ENCODE results near the gene COL1A1.

COL1A1 gene

GRCh38 chr17:50221864-50222545 lies 20.6 kb upstream of the COL1A1 start:
- H3K9ac ChIP-seq (ENCODE audit: low read depth, low read length): no peak overlapping the region
- H3K27ac ChIP-seq (ENCODE audit: low read length): no peak overlapping the region
- H3K36me3 ChIP-seq (ENCODE audit: insufficient read depth, low read depth, low read length): no peaks in the 10 kb centered on the region
- H3K4me3 ChIP-seq (ENCODE audit: low read length): no peak overlapping the region
- no peaks in the 10 kb centered on the region for H3K27me3 ChIP-seq (ENCODE audit: insufficient read depth, low read length)
- peaks cover 4% of the 10 kb centered on the region; the same call in 1 of the 2 replicates for H3K4me1 ChIP-seq (ENCODE audit: insufficient read depth, low read length)
- peaks cover 21% of the 10 kb centered on the region for H3K9me3 ChIP-seq (ENCODE audit: insufficient read depth, low read depth, low read length)

GRCh38 chr17:50221266-50221863 lies 19.9 kb upstream of the COL1A1 start:
- H3K36me3 ChIP-seq (ENCODE audit: insufficient read depth, low read depth, low read length): no peaks in the 10 kb centered on the region
- H3K4me3 ChIP-seq (ENCODE audit: low read length): no peak overlapping the region
- H3K27me3 ChIP-seq (ENCODE audit: insufficient read depth, low read length): no peaks in the 10 kb centered on the region
- peaks cover 4% of the 10 kb centered on the region; the same call in 1 of the 2 replicates for H3K4me1 ChIP-seq (ENCODE audit: insufficient read depth, low read length)
- no peak overlapping the region for H3K27ac ChIP-seq (ENCODE audit: low read length)
- H3K9me3 ChIP-seq (ENCODE audit: insufficient read depth, low read depth, low read length): peaks cover 19% of the 10 kb centered on the region
- no peak overlapping the region for H3K9ac ChIP-seq (ENCODE audit: low read depth, low read length)

- H3K9me3 ChIP-seq (ENCODE audit: insufficient read depth, low read depth, low read length): peaks cover 16% of the 10 kb centered on the region
- H3K27me3 ChIP-seq (ENCODE audit: insufficient read depth, low read length): no peaks in the 10 kb centered on the region
- no peak overlapping the region for H3K27ac ChIP-seq (ENCODE audit: low read length)
- no peak overlapping the region for H3K9ac ChIP-seq (ENCODE audit: low read depth, low read length)
- H3K36me3 ChIP-seq (ENCODE audit: insufficient read depth, low read depth, low read length): no peaks in the 10 kb centered on the region
- peaks cover 4% of the 10 kb centered on the region; the same call in 1 of the 2 replicates for H3K4me1 ChIP-seq (ENCODE audit: insufficient read depth, low read length)
- no peak overlapping the region for H3K4me3 ChIP-seq (ENCODE audit: low read length)
These were observed 19.4 kb upstream of the COL1A1 start for GRCh38 chr17:50220811-50221210.

- H3K36me3 ChIP-seq (ENCODE audit: insufficient read depth, low read depth, low read length): no peaks in the 10 kb centered on the region
- H3K27ac ChIP-seq (ENCODE audit: low read length): no peak overlapping the region
- H3K9me3 ChIP-seq (ENCODE audit: insufficient read depth, low read depth, low read length): peaks cover 8% of the 10 kb centered on the region
- H3K27me3 ChIP-seq (ENCODE audit: insufficient read depth, low read length): no peaks in the 10 kb centered on the region
- H3K4me1 ChIP-seq (ENCODE audit: insufficient read depth, low read length): peaks cover 4% of the 10 kb centered on the region; the same call in 1 of the 2 replicates
- H3K4me3 ChIP-seq (ENCODE audit: low read length): no peak overlapping the region
- H3K9ac ChIP-seq (ENCODE audit: low read depth, low read length): no peak overlapping the region
These were observed 18.6 kb upstream of the COL1A1 start for GRCh38 chr17:50219939-50220465.

GRCh38 chr17:50219342-50219741 lies 17.9 kb upstream of the COL1A1 start:
- Histone ChIP-seq H3K27ac (ENCODE audit: low read length) (no peak overlapping the region), H3K9me3 (ENCODE audit: insufficient read depth, low read depth, low read length) (peaks cover 2% of the 10 kb centered on the region), H3K9ac (ENCODE audit: low read depth, low read length) (no peak overlapping the region), H3K36me3 (ENCODE audit: insufficient read depth, low read depth, low read length) (no peaks in the 10 kb centered on the region), H3K4me1 (ENCODE audit: insufficient read depth, low read length) (peaks cover 4% of the 10 kb centered on the region; the same call in 1 of the 2 replicates), H3K27me3 (ENCODE audit: insufficient read depth, low read length) (no peaks in the 10 kb centered on the region), H3K4me3 (ENCODE audit: low read length) (no peak overlapping the region)

- no peaks in the 10 kb centered on the region for H3K36me3 ChIP-seq (ENCODE audit: insufficient read depth, low read depth, low read length)
- H3K4me3 ChIP-seq (ENCODE audit: low read length): no peak overlapping the region
- H3K4me1 ChIP-seq (ENCODE audit: insufficient read depth, low read length): peaks cover 4% of the 10 kb centered on the region; the same call in 1 of the 2 replicates
- no peaks in the 10 kb centered on the region for H3K27me3 ChIP-seq (ENCODE audit: insufficient read depth, low read length)
- H3K9me3 ChIP-seq (ENCODE audit: insufficient read depth, low read depth, low read length): no peaks in the 10 kb centered on the region
- H3K27ac ChIP-seq (ENCODE audit: low read length): no peak overlapping the region
- no peak overlapping the region for H3K9ac ChIP-seq (ENCODE audit: low read depth, low read length)
These were observed 17.4 kb upstream of the COL1A1 start for GRCh38 chr17:50218771-50219315.

- Histone ChIP-seq H3K4me1 (ENCODE audit: insufficient read depth, low read length) (peaks cover 8% of the 10 kb centered on the region; the same call in 1 of the 2 replicates), H3K4me3 (ENCODE audit: low read length) (no peak overlapping the region), H3K27ac (ENCODE audit: low read length) (no peak overlapping the region)
These were observed 16.8 kb upstream of the COL1A1 start for GRCh38 chr17:50218071-50218759.

GRCh38 chr17:50217591-50217990 lies 16.2 kb upstream of the COL1A1 start:
- Histone ChIP-seq H3K27me3 (ENCODE audit: insufficient read depth, low read length) (no peaks in the 10 kb centered on the region), H3K4me3 (ENCODE audit: low read length) (no peak overlapping the region), H3K9me3 (ENCODE audit: insufficient read depth, low read depth, low read length) (no peaks in the 10 kb centered on the region), H3K27ac (ENCODE audit: low read length) (no peak overlapping the region), H3K9ac (ENCODE audit: low read depth, low read length) (no peak overlapping the region), H3K36me3 (ENCODE audit: insufficient read depth, low read depth, low read length) (no peaks in the 10 kb centered on the region), H3K4me1 (ENCODE audit: insufficient read depth, low read length) (peaks cover 9% of the 10 kb centered on the region; the same call in 1 of the 2 replicates)

More at GRCh38 chr17:50218071-50218759, 16.8 kb upstream of the COL1A1 start:
- H3K36me3 ChIP-seq (ENCODE audit: insufficient read depth, low read depth, low read length): no peaks in the 10 kb centered on the region
- no peaks in the 10 kb centered on the region for H3K27me3 ChIP-seq (ENCODE audit: insufficient read depth, low read length)
- no peaks in the 10 kb centered on the region for H3K9me3 ChIP-seq (ENCODE audit: insufficient read depth, low read depth, low read length)
- no peak overlapping the region for H3K9ac ChIP-seq (ENCODE audit: low read depth, low read length)

- H3K36me3 ChIP-seq (ENCODE audit: insufficient read depth, low read depth, low read length): no peaks in the 10 kb centered on the region
- H3K9ac ChIP-seq (ENCODE audit: low read depth, low read length): no peak overlapping the region
- no peak overlapping the region for H3K27ac ChIP-seq (ENCODE audit: low read length)
- H3K4me1 ChIP-seq (ENCODE audit: insufficient read depth, low read length): peaks cover 29% of the 10 kb centered on the region
- no peaks in the 10 kb centered on the region for H3K9me3 ChIP-seq (ENCODE audit: insufficient read depth, low read depth, low read length)
- no peak overlapping the region for H3K4me3 ChIP-seq (ENCODE audit: low read length)
- H3K27me3 ChIP-seq (ENCODE audit: insufficient read depth, low read length): peaks cover 5% of the 10 kb centered on the region; the same call in 1 of the 2 replicates
These were observed 13.7 kb upstream of the COL1A1 start for GRCh38 chr17:50214976-50215760.

GRCh38 chr17:50213026-50214022 lies 11.9 kb upstream of the COL1A1 start:
- Histone ChIP-seq H3K4me1 (ENCODE audit: insufficient read depth, low read length) (peaks cover 42% of the 10 kb centered on the region), H3K27ac (ENCODE audit: low read length) (no peak overlapping the region), H3K27me3 (ENCODE audit: insufficient read depth, low read length) (peaks cover 22% of the 10 kb centered on the region; the same call in 1 of the 2 replicates), H3K9me3 (ENCODE audit: insufficient read depth, low read depth, low read length) (no peaks in the 10 kb centered on the region), H3K36me3 (ENCODE audit: insufficient read depth, low read depth, low read length) (no peaks in the 10 kb centered on the region), H3K9ac (ENCODE audit: low read depth, low read length) (no peak overlapping the region), H3K4me3 (ENCODE audit: low read length) (no peak overlapping the region)

All from iPS-20b (cell line).